Measurements from ENCODE around the gene PARM1. TPM values are rescaled to one million over a fixed set of nuclear protein-coding genes. Genes with fewer than 3 reads are reported as not detected.

Gene PARM1
- total and polyA plus RNA-seq, 2 donors (not counting 1 experiment from before 2014, with no cell fraction given), result 7.8 to 10.4 TPM

GRCh38 chr4:74891037-74891436, 41.9 kb upstream of the PARM1 start:
- Mint-ChIP-seq H3K4me1 (peaks cover 10% of the 10 kb centered on the region), H3K4me3 (no peak overlapping the region), H3K27me3 (no peaks in the 10 kb centered on the region), H3K27ac (no peak overlapping the region), H3K9me3 (ENCODE audit: insufficient read depth) (no peaks in the 10 kb centered on the region)
- no peaks in the 10 kb centered on the region for H3K9me3 ChIP-seq (ENCODE audit: control extremely low read depth in 1 of 3, control insufficient read depth in 2 of 3, insufficient read depth in 1 of 3, low read length in 2 of 3)
- H3K36me3 ChIP-seq (replicated peaks in 1 of 2; ENCODE audit: control extremely low read depth in 1 of 2, control insufficient read depth in 1 of 2, extremely low read depth in 1 of 2, insufficient read depth in 2 of 2, low read length in 1 of 2), result no peaks in the 10 kb centered on the region
- H3K4me2 ChIP-seq (replicated peaks; ENCODE audit: low read depth, low read length, poor library complexity, severe bottlenecking), result no peak overlapping the region
- CTCF ChIA-PET, result no interaction called here
- no peak for ATAC-seq (ENCODE audit: low read depth)
- POLR2A ChIA-PET, result no interaction called here
- no peaks in the 10 kb centered on the region for H3K79me2 ChIP-seq (ENCODE audit: control insufficient read depth, insufficient read depth, low read length)
- H3K27ac ChIP-seq (ENCODE audit: low read length in 2 of 2), result no peak overlapping the region
- H3K4me1 ChIP-seq (ENCODE audit: control insufficient read depth in 2 of 2, insufficient read depth in 2 of 2, low read length in 2 of 2), result no peaks in the 10 kb centered on the region
- H3K27me3 ChIP-seq (replicated peaks in 1 of 4; ENCODE audit: control extremely low read depth in 1 of 4, control insufficient read depth in 3 of 4, insufficient read depth in 4 of 4, low read length in 3 of 4), result peaks cover 0 to 3% (median 0%) of the 10 kb centered on the region in 4 experiments
- TF ChIP-seq CTCF (IDR thresholded peaks at IDR 0.05) (no peak), EZH2 (IDR thresholded peaks at IDR 0.05; ENCODE audit: borderline replicate concordance, insufficient read depth, low read depth, low read length, poor library complexity, severe bottlenecking) (no peak)
- no peaks in the 10 kb centered on the region for H4K20me1 ChIP-seq (ENCODE audit: control insufficient read depth, insufficient read depth, low read length, poor library complexity, severe bottlenecking)
- WGBS (ENCODE audit: insufficient coverage), result no CpG with 5 or more reads among the region's 1 CpG
- no peak overlapping the region for H3K4me3 ChIP-seq (ENCODE audit: control extremely low read depth in 1 of 5, extremely low read depth in 1 of 5, insufficient read depth in 1 of 5, low read depth in 2 of 5, low read length in 4 of 5)
- no peak for DNase-seq
- no peak overlapping the region for H3K9ac ChIP-seq (ENCODE audit: low read length)
- intact Hi-C loops (cut with micrococcal nuclease), result no loop called here
- H2AFZ ChIP-seq (ENCODE audit: insufficient read depth, low read depth, low read length, poor library complexity, severe bottlenecking), result no peak overlapping the region

GRCh38 chr4:74893171-74893570, 39.7 kb upstream of the PARM1 start:
- no peaks in the 10 kb centered on the region for H3K36me3 ChIP-seq (replicated peaks in 1 of 2; ENCODE audit: control extremely low read depth in 1 of 2, control insufficient read depth in 1 of 2, extremely low read depth in 1 of 2, insufficient read depth in 2 of 2, low read length in 1 of 2)
- H3K27me3 Mint-ChIP-seq, result no peaks in the 10 kb centered on the region
- intact Hi-C loops (cut with micrococcal nuclease), result no loop called here
- peak overlapping the region; percentile 23 for H3K4me2 ChIP-seq (replicated peaks; ENCODE audit: low read depth, low read length, poor library complexity, severe bottlenecking)
- no peaks in the 10 kb centered on the region for H3K9me3 ChIP-seq (ENCODE audit: control extremely low read depth in 1 of 3, control insufficient read depth in 2 of 3, insufficient read depth in 1 of 3, low read length in 2 of 3)
- no peak for TF ChIP-seq CTCF (IDR thresholded peaks at IDR 0.05)
- no peak for TF ChIP-seq EZH2 (IDR thresholded peaks at IDR 0.05; ENCODE audit: borderline replicate concordance, insufficient read depth, low read depth, low read length, poor library complexity, severe bottlenecking)
- 80% methylated on average over 1 of the region's 4 CpGs for WGBS (ENCODE audit: insufficient coverage)
- H3K4me1 Mint-ChIP-seq, result peaks cover 10% of the 10 kb centered on the region
- H3K27me3 ChIP-seq (replicated peaks in 1 of 4; ENCODE audit: control extremely low read depth in 1 of 4, control insufficient read depth in 3 of 4, insufficient read depth in 4 of 4, low read length in 3 of 4), result peaks cover 0 to 3% (median 0%) of the 10 kb centered on the region in 4 experiments
- H3K27ac ChIP-seq (ENCODE audit: low read length in 2 of 2), result no peak overlapping the region
- H3K4me3 ChIP-seq (ENCODE audit: control extremely low read depth in 1 of 5, extremely low read depth in 1 of 5, insufficient read depth in 1 of 5, low read depth in 2 of 5, low read length in 4 of 5), result no peak overlapping the region
- H4K20me1 ChIP-seq (ENCODE audit: control insufficient read depth, insufficient read depth, low read length, poor library complexity, severe bottlenecking), result no peaks in the 10 kb centered on the region
- DNase-seq, result no peak
- no peak for ATAC-seq (ENCODE audit: low read depth)
- H3K9me3 Mint-ChIP-seq (ENCODE audit: insufficient read depth), result no peaks in the 10 kb centered on the region
- peak overlapping the region; percentile 7 for H3K4me3 Mint-ChIP-seq
- no peak overlapping the region for H3K27ac Mint-ChIP-seq
- no peak overlapping the region for H3K9ac ChIP-seq (ENCODE audit: low read length)
- ChIA-PET CTCF (interaction anchor here (0.9 to 1.7 kb wide), 4 partner anchors 18 to 225 kb away, joined by 3 to 6 read pairs (median 3); no protein-coding TSS in a partner anchor), POLR2A (no interaction called here)
- no peaks in the 10 kb centered on the region for H3K4me1 ChIP-seq (ENCODE audit: control insufficient read depth in 2 of 2, insufficient read depth in 2 of 2, low read length in 2 of 2)
- no peak overlapping the region for H2AFZ ChIP-seq (ENCODE audit: insufficient read depth, low read depth, low read length, poor library complexity, severe bottlenecking)
- no peaks in the 10 kb centered on the region for H3K79me2 ChIP-seq (ENCODE audit: control insufficient read depth, insufficient read depth, low read length)
